ENCODE measurements around the gene GOT1. TPM values are rescaled to one million over a fixed set of nuclear protein-coding genes. Genes with fewer than 3 reads are reported as not detected.

Gene GOT1
- total RNA-seq, 1 donor from 2014 or later, result 609 TPM

- Histone ChIP-seq H3K27ac (replicated peaks) (peak overlapping the region; percentile 69), H3K36me3 (peaks cover 25% of the 10 kb centered on the region), H3K9me3 (replicated peaks) (no peaks in the 10 kb centered on the region), H3K4me3 (no peak overlapping the region), H3K27me3 (ENCODE audit: low read depth) (no peaks in the 10 kb centered on the region), H3K4me1 (peaks cover 39% of the 10 kb centered on the region)
- intact Hi-C loops (cut with micrococcal nuclease), result no loop called here
- TF ChIP-seq CTCF (IDR thresholded peaks at IDR 0.05; ENCODE audit: borderline replicate concordance), result no peak
- DNase-seq, result no peak
Observed at GRCh38 chr10:99411546-99411945, 18.9 kb downstream of the GOT1 start.

- peaks cover 39% of the 10 kb centered on the region for H3K4me1 ChIP-seq
- H3K9me3 ChIP-seq (replicated peaks), result no peaks in the 10 kb centered on the region
- TF ChIP-seq CTCF (IDR thresholded peaks at IDR 0.05; ENCODE audit: borderline replicate concordance), result no peak
- peaks cover 29% of the 10 kb centered on the region for H3K36me3 ChIP-seq
- intact Hi-C loops (cut with micrococcal nuclease), result no loop called here
- H3K4me3 ChIP-seq, result no peak overlapping the region
- H3K27me3 ChIP-seq (ENCODE audit: low read depth), result no peaks in the 10 kb centered on the region
- no peak for DNase-seq
- H3K27ac ChIP-seq (replicated peaks), result no peak overlapping the region
Observed at GRCh38 chr10:99410876-99411275, 19.5 kb downstream of the GOT1 start.

GRCh38 chr10:99410146-99410545 is 20.3 kb downstream of the GOT1 start:
- Histone ChIP-seq H3K9me3 (replicated peaks) (no peaks in the 10 kb centered on the region), H3K4me3 (no peak overlapping the region), H3K27me3 (ENCODE audit: low read depth) (no peaks in the 10 kb centered on the region), H3K27ac (replicated peaks) (no peak overlapping the region), H3K36me3 (peaks cover 35% of the 10 kb centered on the region), H3K4me1 (peaks cover 39% of the 10 kb centered on the region)
- intact Hi-C loops (cut with micrococcal nuclease), result no loop called here
- no peak for DNase-seq
- no peak for TF ChIP-seq CTCF (IDR thresholded peaks at IDR 0.05; ENCODE audit: borderline replicate concordance)

GRCh38 chr10:99406149-99406548 is 24.3 kb downstream of the GOT1 start:
- no peak overlapping the region for H3K27ac ChIP-seq (replicated peaks)
- no peak overlapping the region for H3K4me3 ChIP-seq
- no peak for TF ChIP-seq CTCF (IDR thresholded peaks at IDR 0.05; ENCODE audit: borderline replicate concordance)
- H3K4me1 ChIP-seq, result peaks cover 19% of the 10 kb centered on the region
- H3K27me3 ChIP-seq (ENCODE audit: low read depth), result no peaks in the 10 kb centered on the region
- DNase-seq, result no peak
- intact Hi-C loops (cut with micrococcal nuclease), result no loop called here
- no peaks in the 10 kb centered on the region for H3K9me3 ChIP-seq (replicated peaks)
- peaks cover 63% of the 10 kb centered on the region for H3K36me3 ChIP-seq

- no peaks in the 10 kb centered on the region for H3K4me1 ChIP-seq
- no peak overlapping the region for H3K27ac ChIP-seq (replicated peaks)
- no peak overlapping the region for H3K4me3 ChIP-seq
- H3K27me3 ChIP-seq (ENCODE audit: low read depth), result no peaks in the 10 kb centered on the region
- no peaks in the 10 kb centered on the region for H3K9me3 ChIP-seq (replicated peaks)
- TF ChIP-seq CTCF (IDR thresholded peaks at IDR 0.05; ENCODE audit: borderline replicate concordance), result no peak
- intact Hi-C loops (cut with micrococcal nuclease), result no loop called here
- H3K36me3 ChIP-seq, result peaks cover 88% of the 10 kb centered on the region
- no peak for DNase-seq
Observed at GRCh38 chr10:99403674-99404073, 26.8 kb downstream of the GOT1 start.

- TF ChIP-seq CTCF (IDR thresholded peaks at IDR 0.05; ENCODE audit: borderline replicate concordance), result no peak
- Histone ChIP-seq H3K27me3 (ENCODE audit: low read depth) (no peaks in the 10 kb centered on the region), H3K4me1 (peaks cover 22% of the 10 kb centered on the region), H3K4me3 (no peak overlapping the region), H3K36me3 (peaks cover 93% of the 10 kb centered on the region), H3K27ac (replicated peaks) (no peak overlapping the region), H3K9me3 (replicated peaks) (no peaks in the 10 kb centered on the region)
- no peak for DNase-seq
- intact Hi-C loops (cut with micrococcal nuclease), result no loop called here
Observed at GRCh38 chr10:99399664-99400063, 30.8 kb downstream of the GOT1 start.
